Panc1 (cell line): Measurements from ENCODE around the gene TST. TPM values are rescaled to one million over a fixed set of nuclear protein-coding genes. Genes with fewer than 3 reads are reported as not detected.

Experiments used
- ATAC-seq: fragments of 200-7000 bp; cut with Tn5 transposase; 2 replicates; pipeline ENCODE4 v1.9.1; 2020; ENCODE audit warnings: mild to moderate bottlenecking, moderate library complexity
- BruUV-seq: library from RNA; stranded (reverse); fragments of 400-500 nt; replicated peaks from 2 replicates; lab custom pipeline; 2021; lab: Mats Ljungman, UMichigan
- CTCF ChIA-PET: fragments of 300-600 bp; sonication (Branson Sonifier 250); formaldehyde crosslinking; loops from one replicate; lab custom pipeline; 2022; ENCODE audit warnings: antibody characterized with exemption; lab: Charles Lee
- POLR2A ChIA-PET: fragments of 300-600 bp; sonication (Branson Sonifier 250); formaldehyde crosslinking; loops from one replicate; lab custom pipeline; 2022; ENCODE audit warnings: antibody characterized with exemption; lab: Charles Lee
- DNase-seq: peaks from one replicate; pipeline ENCODE4 v3.0.0-alpha.2; 2010; ENCODE audit warnings: low read depth, low spot score
- H3K27ac ChIP-seq: 2 replicates; pipeline ENCODE4 v1.5.1; 2011; ENCODE audit warnings: mild to moderate bottlenecking, low read length, inconsistent platforms
- H3K27me3 ChIP-seq: fragments of 200-500 bp; sonication (Bioruptor generic); 2 replicates; pipeline ENCODE4 v1.6.0; 2014; ENCODE audit warnings: low read length, inconsistent platforms; ENCODE audit not compliant: control insufficient read depth, insufficient read depth
- H3K36me3 ChIP-seq: fragments of 200-500 bp; sonication (Bioruptor generic); 2 replicates; pipeline ENCODE4 v1.5.1; 2014; ENCODE audit warnings: inconsistent platforms, mild to moderate bottlenecking, low read length, moderate library complexity; ENCODE audit not compliant: control insufficient read depth, insufficient read depth
- H3K4me1 ChIP-seq: 2 replicates; pipeline ENCODE4 v1.5.1; 2011; ENCODE audit warnings: inconsistent platforms, mild to moderate bottlenecking, low read length, moderate library complexity; ENCODE audit not compliant: control insufficient read depth, insufficient read depth
- H3K4me3 ChIP-seq, 2 experiments: 2 replicates each; pipeline ENCODE4 v1.5.1; 2011 to 2012; ENCODE audit warnings: low read depth in 2 of 2, low read length in 2 of 2, mild to moderate bottlenecking in 2 of 2, inconsistent platforms in 1 of 2, moderate library complexity in 1 of 2
- H3K9me3 ChIP-seq: fragments of 200-500 bp; sonication (Bioruptor generic); 2 replicates; pipeline ENCODE4 v1.5.1; 2014; ENCODE audit warnings: low read depth, mild to moderate bottlenecking, inconsistent platforms, low read length, moderate library complexity; ENCODE audit not compliant: control insufficient read depth, insufficient read depth
- POLR2AphosphoS5 ChIP-seq: IDR thresholded peaks from 2 replicates; pipeline ENCODE4 v1.6.1; 2012; ENCODE audit warnings: mild to moderate bottlenecking, low read depth, low read length, moderate library complexity
- SIN3A ChIP-seq: IDR thresholded peaks from 2 replicates; pipeline ENCODE4 v1.6.1; 2012; ENCODE audit warnings: low read depth, mild to moderate bottlenecking, low read length, moderate library complexity, borderline replicate concordance; ENCODE audit not compliant: insufficient read depth
- TCF7L2 ChIP-seq: IDR thresholded peaks from 2 replicates; pipeline ENCODE4 v1.6.1; 2011; ENCODE audit warnings: mild to moderate bottlenecking, low read depth, low read length, inconsistent platforms
- in situ Hi-C: cut with HindIII; loops from 2 replicates; pipeline ENCODE4 v1.10.0; 2016; ENCODE audit warnings: low sequenced_read_pairs, low pct_unique_long_range_greater_than_20kb
- intact Hi-C: fragments of 100-400 bp; cut with micrococcal nuclease; formaldehyde crosslinking; loops from one replicate; pipeline ENCODE4 v1.10.0; 2022; ENCODE audit not compliant: unreplicated experiment
- total RNA-seq: library from RNA; stranded (reverse); gene quantifications from one replicate; pipeline ENCODE4 v1.2.1, GENCODE V29; 2021; ENCODE audit not compliant: unreplicated experiment
- TF ChIP-seq, protein P1 (sequence below): fragments of 450-650 bp; IDR thresholded peaks from 2 replicates; pipeline ENCODE4 v1.5.1; 2017; ENCODE audit warnings: mild to moderate bottlenecking
- TF ChIP-seq, protein P2 (sequence below), 2 experiments: IDR thresholded peaks; 2 replicates each; pipeline ENCODE4 v1.6.1; 2011 to 2012; ENCODE audit warnings: low read depth in 2 of 2, control low read depth in 1 of 2, low read length in 1 of 2, mild to moderate bottlenecking in 1 of 2, moderate library complexity in 1 of 2; ENCODE audit not compliant: insufficient read depth in 1 of 2

TST gene
- total RNA-seq, 1 experiment from 2014 or later, result 15.9 TPM

DNA sequence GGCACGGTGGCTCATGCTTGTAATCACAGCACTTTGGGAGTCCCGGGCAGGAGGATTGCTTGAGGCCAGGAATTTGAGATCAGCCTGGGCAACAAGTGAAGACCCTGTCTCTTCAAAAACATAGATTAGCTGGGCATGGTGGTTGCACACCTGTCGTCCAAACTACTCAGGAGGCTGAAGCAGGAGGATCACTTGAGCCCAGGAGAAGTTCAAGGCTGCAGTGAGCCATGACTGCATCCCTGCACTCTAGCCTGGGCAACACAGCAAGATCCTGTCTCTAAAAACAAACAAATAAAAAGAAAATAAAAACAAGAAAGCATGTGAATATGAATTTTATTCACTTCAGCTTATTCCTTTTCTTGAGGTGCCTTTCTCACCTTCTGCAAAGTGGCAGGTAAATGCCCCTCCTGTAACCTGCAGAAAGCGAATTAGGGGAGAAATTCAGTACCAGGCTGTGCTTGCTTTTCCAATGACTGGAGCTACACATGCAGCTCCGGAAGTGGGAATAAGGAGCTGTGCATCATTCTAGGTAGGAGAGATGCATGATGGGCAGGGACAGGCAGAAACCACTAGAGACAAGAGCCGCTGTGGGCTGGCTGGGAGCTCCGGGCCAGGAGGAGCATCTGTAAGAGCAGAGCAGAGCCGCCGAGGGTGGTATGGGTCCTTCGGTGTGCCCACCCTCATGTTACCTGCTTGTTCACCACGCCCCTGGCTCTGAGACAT lies 17.6 kb upstream of the TST start:
- no peak for ATAC-seq
- BruUV-seq, result no TSS peak
- POLR2A ChIA-PET, result interaction anchor here (0.6 kb wide), 1 partner anchor 153 kb away, joined by 3 read pairs; no protein-coding TSS in a partner anchor

DNA sequence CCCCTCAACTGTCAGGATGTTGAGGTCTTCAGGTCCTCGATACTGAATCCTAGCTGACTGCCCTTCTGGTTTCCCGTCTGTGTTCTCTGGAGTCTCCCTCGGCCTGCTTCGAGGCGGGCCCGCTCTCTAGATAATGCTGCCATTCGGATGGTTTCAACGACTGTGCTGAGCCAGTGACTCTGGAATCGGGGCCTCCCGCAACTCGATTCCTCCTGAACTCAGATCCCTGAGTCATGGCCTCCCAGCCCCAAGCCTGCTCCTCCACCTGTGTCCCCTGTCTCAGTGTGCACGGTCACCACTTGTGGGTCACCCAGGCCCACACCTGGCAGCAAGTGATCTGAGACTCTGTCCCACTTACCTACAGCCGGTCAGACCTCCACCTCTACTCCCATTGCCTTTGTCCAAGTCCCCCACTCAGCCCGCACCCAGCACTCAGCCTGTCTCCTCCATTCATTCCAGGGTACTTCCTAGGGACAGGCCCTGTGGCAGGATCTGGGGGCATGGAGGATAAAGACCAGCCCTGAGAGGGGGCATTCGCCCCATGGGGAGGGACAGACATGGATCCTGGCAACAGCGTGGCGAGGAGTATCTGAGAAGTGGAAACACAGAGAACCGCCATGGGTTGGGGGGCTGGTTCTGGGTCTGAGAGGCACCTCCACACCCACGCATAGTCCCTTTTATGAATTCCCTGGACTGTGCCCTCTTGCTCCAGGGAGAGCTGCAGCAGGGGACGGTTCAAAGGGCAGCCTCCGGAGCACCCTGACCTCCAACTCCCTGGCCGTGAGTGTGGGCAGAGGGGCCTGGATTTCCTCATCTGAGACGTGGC lies 14.6 kb upstream of the TST start:
- no peaks in the 10 kb centered on the region for H3K36me3 ChIP-seq
- no peaks in the 10 kb centered on the region for H3K9me3 ChIP-seq
- no peak for DNase-seq
- CTCF ChIA-PET, result no interaction called here
- intact Hi-C loops (no loop called here), in situ Hi-C loops (no loop called here)
- no peak overlapping the region for H3K4me3 ChIP-seq
- BruUV-seq, result no TSS peak
- TF ChIP-seq SIN3A (no peak), POLR2AphosphoS5 (no peak), TCF7L2 (no peak)
- TF ChIP-seq, protein P1, sequence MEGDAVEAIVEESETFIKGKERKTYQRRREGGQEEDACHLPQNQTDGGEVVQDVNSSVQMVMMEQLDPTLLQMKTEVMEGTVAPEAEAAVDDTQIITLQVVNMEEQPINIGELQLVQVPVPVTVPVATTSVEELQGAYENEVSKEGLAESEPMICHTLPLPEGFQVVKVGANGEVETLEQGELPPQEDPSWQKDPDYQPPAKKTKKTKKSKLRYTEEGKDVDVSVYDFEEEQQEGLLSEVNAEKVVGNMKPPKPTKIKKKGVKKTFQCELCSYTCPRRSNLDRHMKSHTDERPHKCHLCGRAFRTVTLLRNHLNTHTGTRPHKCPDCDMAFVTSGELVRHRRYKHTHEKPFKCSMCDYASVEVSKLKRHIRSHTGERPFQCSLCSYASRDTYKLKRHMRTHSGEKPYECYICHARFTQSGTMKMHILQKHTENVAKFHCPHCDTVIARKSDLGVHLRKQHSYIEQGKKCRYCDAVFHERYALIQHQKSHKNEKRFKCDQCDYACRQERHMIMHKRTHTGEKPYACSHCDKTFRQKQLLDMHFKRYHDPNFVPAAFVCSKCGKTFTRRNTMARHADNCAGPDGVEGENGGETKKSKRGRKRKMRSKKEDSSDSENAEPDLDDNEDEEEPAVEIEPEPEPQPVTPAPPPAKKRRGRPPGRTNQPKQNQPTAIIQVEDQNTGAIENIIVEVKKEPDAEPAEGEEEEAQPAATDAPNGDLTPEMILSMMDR, result no peak
- TF ChIP-seq, protein P2, sequence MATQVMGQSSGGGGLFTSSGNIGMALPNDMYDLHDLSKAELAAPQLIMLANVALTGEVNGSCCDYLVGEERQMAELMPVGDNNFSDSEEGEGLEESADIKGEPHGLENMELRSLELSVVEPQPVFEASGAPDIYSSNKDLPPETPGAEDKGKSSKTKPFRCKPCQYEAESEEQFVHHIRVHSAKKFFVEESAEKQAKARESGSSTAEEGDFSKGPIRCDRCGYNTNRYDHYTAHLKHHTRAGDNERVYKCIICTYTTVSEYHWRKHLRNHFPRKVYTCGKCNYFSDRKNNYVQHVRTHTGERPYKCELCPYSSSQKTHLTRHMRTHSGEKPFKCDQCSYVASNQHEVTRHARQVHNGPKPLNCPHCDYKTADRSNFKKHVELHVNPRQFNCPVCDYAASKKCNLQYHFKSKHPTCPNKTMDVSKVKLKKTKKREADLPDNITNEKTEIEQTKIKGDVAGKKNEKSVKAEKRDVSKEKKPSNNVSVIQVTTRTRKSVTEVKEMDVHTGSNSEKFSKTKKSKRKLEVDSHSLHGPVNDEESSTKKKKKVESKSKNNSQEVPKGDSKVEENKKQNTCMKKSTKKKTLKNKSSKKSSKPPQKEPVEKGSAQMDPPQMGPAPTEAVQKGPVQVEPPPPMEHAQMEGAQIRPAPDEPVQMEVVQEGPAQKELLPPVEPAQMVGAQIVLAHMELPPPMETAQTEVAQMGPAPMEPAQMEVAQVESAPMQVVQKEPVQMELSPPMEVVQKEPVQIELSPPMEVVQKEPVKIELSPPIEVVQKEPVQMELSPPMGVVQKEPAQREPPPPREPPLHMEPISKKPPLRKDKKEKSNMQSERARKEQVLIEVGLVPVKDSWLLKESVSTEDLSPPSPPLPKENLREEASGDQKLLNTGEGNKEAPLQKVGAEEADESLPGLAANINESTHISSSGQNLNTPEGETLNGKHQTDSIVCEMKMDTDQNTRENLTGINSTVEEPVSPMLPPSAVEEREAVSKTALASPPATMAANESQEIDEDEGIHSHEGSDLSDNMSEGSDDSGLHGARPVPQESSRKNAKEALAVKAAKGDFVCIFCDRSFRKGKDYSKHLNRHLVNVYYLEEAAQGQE (IDR thresholded peaks at IDR 0.05; ENCODE audit: insufficient read depth in 1 of 2, low read depth in 2 of 2, low read length in 1 of 2), result no peak
- peaks cover 4% of the 10 kb centered on the region; the same call in 1 of the 2 replicates for H3K4me1 ChIP-seq
- no peaks in the 10 kb centered on the region for H3K27me3 ChIP-seq
- no peak; the same call in 1 of the 2 replicates for ATAC-seq
- no peak overlapping the region for H3K27ac ChIP-seq
- POLR2A ChIA-PET, result no interaction called here

More for the DNA sequence above, 17.6 kb upstream of the TST start:
- no peak overlapping the region for H3K4me3 ChIP-seq
- CTCF ChIA-PET, result interaction anchor here (0.6 kb wide), 1 partner anchor 23 kb away, joined by 3 read pairs; no protein-coding TSS in a partner anchor
- intact Hi-C loops (no loop called here), in situ Hi-C loops (no loop called here)
- H3K36me3 ChIP-seq, result no peaks in the 10 kb centered on the region
- TF ChIP-seq, protein P1, result no peak
- TF ChIP-seq, protein P2 (IDR thresholded peaks at IDR 0.05; ENCODE audit: insufficient read depth in 1 of 2, low read depth in 2 of 2, low read length in 1 of 2), result no peak
- no peak for TF ChIP-seq POLR2AphosphoS5
- TF ChIP-seq TCF7L2, result no peak
- TF ChIP-seq SIN3A, result no peak
- no peaks in the 10 kb centered on the region for H3K9me3 ChIP-seq
- H3K4me1 ChIP-seq, result peaks cover 4% of the 10 kb centered on the region; the same call in 1 of the 2 replicates
- no peak for DNase-seq
- H3K27me3 ChIP-seq, result no peaks in the 10 kb centered on the region
- H3K27ac ChIP-seq, result no peak overlapping the region
